Fibroblast of mammary gland (primary cell): ENCODE results near the gene TPRN.

Source experiments
- DNase-seq: peaks from one replicate; pipeline ENCODE4 v3.0.0-alpha.2; 2010; ENCODE audit warnings: low read depth
- H3K4me3 ChIP-seq: 2 replicates; pipeline ENCODE4 v1.5.1; 2011; ENCODE audit warnings: low read depth, mild to moderate bottlenecking, low read length, moderate library complexity; ENCODE audit not compliant: control insufficient read depth
- CTCF ChIP-seq: conservative IDR thresholded peaks from 2 replicates; pipeline ENCODE4 v1.5.1; 2011; ENCODE audit warnings: low read depth, low read length, inconsistent platforms; ENCODE audit not compliant: control insufficient read depth, insufficient read depth

TPRN gene

GRCh38 chr9:137211532-137211931, 11.0 kb upstream of the TPRN start:
- H3K4me3 ChIP-seq = no peak overlapping the region
- no peak for DNase-seq
- no peak for TF ChIP-seq CTCF

- peak overlapping the region; percentile 90 for H3K4me3 ChIP-seq
- TF ChIP-seq CTCF = no peak
- DNase-seq = no peak
These were observed 6.1 kb upstream of the TPRN start for GRCh38 chr9:137206602-137207001.

DNA sequence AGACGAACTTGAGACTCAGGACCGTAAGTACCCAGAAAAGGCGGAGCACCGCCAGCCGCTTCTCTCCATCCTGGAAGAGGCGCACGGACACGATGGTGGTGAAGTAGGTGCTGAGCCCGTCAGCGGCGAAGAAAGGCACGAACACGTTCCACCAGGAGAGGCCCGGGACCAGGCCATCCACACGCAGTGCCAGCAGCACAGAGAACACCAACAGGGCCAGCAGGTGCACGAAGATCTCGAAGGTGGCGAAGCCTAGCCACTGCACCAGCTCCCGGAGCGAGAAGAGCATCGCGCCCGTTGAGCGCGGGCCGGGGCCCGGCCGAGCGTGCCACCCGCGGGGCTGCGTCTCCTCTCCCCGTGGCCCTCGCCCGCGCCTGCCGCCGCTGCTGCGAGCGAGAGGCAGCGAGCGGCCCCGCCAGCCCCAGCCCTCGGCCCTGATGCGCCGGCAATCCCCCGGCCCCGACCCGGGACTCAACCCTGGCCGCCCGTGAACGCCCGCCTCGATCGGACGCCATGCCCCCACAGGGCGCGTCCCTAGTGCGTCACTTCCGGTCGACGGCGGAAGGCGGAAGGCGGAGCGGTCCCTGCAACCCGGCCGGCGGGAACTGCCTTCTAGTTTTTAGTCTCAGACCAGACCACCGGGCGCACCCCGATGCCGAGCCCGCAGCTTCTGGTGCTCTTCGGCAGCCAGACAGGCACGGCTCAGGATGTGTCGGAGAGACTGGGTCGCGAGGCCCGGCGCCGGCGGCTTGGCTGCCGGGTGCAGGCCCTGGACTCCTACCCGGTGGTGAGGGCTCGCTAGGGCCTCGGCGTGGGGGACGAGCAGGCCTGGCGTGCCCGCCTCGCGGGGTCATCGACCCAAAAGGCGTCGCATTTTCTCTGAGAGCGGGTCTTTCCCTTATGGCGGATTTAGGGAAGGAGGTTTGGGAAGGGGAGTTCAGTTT, 4.9 kb upstream of the TPRN start, which contains the start of the genes NDOR1 and TMEM203:
Gene NDOR1 (plus strand): TSS at position 575 of the 944 bp plus-strand sequence. CDS start 78 bp downstream, at position 653.
Gene TMEM203 (minus strand): TSS at position 523 of the 944 bp plus-strand sequence. CDS start 234 bp downstream, at position 289.
- peak within 1 kb of the TSS; percentile 90 for H3K4me3 ChIP-seq
- peak; percentile 75 for DNase-seq
- TF ChIP-seq CTCF = no peak

DNA sequence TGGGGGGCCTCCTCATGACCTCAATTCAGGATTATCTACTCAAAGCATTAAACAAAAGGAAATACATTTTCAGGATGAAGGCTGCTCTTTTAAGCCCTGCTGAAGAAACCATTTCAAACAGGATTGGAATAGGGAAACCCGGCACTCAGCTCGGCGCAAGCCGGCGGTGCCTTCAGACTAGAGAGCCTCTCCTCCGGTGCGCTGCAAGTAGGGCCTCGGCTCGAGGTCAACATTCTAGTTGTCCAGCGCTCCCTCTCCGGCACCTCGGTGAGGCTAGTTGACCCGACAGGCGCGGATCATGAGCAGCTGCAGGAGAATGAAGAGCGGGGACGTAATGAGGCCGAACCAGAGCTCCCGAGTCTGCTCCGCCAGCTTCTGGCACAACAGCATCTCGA, 4.2 kb upstream of the TPRN start:
- peak overlapping the region; percentile 90 for H3K4me3 ChIP-seq
- no peak for DNase-seq
- TF ChIP-seq CTCF = no peak

- TF ChIP-seq CTCF = no peak
- H3K4me3 ChIP-seq = no peak overlapping the region
- DNase-seq = no peak
These were observed 2.4 kb upstream of the TPRN start for GRCh38 chr9:137202966-137203365.

GRCh38 chr9:137201205-137201868, 796 bp upstream of the TPRN start:
- DNase-seq = no peak
- peak overlapping the region; percentile 63 for H3K4me3 ChIP-seq
- TF ChIP-seq CTCF = no peak
